LNCaP clone FGC (cell line): ENCODE data around the gene JPH2.

Source experiments
- DNase-seq: peaks from one replicate; pipeline ENCODE4 v3.0.0-alpha.2; 2011; ENCODE audit warnings: low read depth
- H3K4me3 ChIP-seq: 2 replicates; pipeline ENCODE4 v1.5.1; 2011; ENCODE audit warnings: mild to moderate bottlenecking, low read depth, low read length, control low read depth
- TF ChIP-seq, protein P1 (sequence below): IDR thresholded peaks from 2 replicates; pipeline ENCODE4 v1.5.1; 2012; ENCODE audit warnings: mild to moderate bottlenecking; ENCODE audit not compliant: control insufficient read depth, insufficient read depth; ENCODE audit errors: extremely low read depth

The JPH2 gene

DNA sequence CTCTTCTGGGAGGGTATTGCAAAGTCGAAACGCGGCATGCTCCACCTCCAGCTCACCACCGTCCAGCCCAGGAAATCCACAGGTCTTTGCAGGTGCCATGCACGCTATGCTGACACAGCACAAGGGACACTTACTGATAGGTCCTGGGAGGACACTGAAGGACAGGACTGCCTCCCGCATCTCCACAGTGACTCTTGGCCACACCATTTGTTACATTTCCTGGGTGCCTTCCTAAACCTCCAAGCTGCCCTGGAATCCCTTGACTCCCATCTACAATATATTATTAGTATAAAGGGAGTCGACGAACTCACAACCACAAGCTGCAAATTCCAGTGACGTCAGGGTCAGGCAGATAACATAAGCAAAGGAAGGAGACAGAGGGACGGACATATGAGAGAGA is 106.9 kb downstream of the JPH2 start:
- no peak overlapping the region for H3K4me3 ChIP-seq
- TF ChIP-seq, protein P1, sequence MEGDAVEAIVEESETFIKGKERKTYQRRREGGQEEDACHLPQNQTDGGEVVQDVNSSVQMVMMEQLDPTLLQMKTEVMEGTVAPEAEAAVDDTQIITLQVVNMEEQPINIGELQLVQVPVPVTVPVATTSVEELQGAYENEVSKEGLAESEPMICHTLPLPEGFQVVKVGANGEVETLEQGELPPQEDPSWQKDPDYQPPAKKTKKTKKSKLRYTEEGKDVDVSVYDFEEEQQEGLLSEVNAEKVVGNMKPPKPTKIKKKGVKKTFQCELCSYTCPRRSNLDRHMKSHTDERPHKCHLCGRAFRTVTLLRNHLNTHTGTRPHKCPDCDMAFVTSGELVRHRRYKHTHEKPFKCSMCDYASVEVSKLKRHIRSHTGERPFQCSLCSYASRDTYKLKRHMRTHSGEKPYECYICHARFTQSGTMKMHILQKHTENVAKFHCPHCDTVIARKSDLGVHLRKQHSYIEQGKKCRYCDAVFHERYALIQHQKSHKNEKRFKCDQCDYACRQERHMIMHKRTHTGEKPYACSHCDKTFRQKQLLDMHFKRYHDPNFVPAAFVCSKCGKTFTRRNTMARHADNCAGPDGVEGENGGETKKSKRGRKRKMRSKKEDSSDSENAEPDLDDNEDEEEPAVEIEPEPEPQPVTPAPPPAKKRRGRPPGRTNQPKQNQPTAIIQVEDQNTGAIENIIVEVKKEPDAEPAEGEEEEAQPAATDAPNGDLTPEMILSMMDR = no peak
- DNase-seq = no peak

DNA sequence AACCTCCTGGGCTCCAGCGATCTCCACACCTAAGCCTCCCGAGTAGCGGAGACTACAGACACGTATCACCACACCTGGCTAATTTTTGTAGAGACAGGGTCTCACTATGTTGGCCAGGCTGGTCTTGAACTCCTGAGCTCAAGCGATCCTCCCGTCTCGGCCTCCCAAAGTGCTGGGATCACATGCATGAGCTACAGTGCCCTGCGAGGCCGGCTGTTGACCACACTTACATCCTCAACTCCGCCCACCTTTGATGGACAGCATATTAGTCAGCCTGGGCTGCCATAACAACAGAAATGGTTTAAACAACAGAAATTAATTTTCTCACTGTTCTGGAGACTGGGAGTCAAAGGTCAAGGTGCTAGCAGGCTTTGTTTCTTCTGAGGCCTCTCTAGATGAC is 107.7 kb downstream of the JPH2 start:
- no peak for DNase-seq
- H3K4me3 ChIP-seq = no peak overlapping the region
- TF ChIP-seq, protein P1 = no peak

DNA sequence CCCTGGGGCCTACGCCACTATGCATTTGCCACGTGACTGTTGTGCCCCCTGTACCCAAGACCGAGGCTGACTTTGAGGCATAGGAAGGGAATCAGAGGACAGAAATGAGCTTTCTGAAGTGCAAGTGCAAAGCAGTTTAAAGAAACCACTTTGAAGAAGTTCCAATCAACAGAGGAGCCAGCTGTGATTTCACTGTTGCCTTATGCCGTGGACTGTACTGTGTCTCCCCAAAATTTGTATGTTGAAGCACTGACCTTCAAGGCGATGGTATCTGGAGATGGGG is 111.1 kb downstream of the JPH2 start:
- TF ChIP-seq, protein P1 = no peak
- H3K4me3 ChIP-seq = no peak overlapping the region
- DNase-seq = no peak

DNA sequence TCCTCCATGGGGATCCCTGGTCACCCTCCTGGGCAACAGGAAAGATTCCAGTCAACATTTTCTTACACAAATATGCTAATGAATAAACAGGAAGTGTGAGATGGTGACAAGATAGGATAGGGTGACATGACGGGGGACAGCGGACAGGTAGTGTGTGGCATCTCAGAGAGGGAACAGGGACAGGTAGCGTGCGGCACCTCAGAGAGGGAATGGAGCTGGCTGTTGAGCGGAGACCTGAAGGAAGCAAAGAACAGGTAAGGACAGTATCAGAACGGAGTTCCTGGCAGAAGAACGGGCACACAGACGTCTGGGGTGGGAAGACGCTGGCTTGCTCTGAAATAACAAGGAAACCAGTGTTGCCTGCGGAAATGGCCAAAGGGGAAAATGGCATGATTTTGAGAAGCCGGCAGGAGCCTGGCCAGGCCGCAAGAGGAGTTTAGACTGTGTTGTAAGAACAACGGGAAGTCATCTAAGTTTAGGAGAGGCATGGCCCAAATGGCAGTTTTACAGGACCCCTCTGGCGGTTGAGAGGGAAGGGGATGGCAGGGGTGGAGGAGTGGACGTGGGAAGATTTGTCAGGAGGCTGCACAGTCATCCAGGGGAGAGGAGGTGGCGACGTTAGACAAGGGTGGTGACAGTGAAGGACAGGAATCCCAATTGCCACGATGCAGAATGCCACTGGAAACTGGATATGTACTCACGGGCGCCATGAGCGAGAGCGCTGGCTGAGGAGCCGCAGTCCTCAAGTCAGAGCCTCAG is 111.6 kb downstream of the JPH2 start:
- TF ChIP-seq, protein P1 = no peak
- DNase-seq = no peak
- H3K4me3 ChIP-seq = no peak overlapping the region

DNA sequence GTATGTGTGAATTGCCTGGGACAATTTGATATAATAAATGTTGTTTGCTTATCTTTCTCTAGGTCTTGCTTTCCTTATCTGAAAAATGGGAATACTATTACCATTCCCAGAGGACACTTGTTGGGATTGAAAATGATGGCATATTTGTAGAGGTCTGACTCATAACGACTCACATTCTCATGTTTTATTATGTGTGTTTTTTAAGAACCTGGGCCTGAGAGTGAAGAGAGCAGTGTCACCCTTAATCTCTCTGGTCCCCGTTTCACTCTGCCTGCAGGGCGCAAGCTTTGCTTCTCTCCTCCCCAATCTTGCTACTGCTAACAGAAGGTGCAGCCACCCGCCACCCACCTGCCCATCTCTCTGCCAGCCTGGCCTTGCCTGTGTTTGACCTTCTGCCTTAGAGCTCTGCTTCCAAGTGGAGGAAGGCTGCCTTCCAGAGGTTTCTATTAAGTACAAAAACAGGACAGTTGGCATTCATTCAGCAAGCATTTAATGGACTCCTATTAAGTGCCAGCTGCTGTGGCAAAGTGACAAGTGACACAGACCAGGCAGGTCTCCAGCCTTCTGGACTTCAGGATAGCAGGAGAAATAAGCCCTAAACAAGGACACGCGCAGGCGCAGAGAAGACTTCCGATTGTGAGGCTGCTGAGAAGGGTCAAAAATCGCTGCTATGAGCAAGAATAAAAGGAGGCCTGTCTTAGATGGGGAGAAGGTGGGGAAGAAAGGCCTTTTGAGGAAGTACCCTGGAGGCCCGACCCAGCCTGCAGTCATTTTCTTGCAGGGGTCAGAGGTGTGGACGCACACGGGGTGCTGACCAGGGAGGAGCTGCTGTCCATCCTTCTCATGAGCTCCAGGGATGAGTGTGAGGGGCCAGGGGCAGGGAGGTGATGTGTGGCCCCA is 112.5 kb downstream of the JPH2 start:
- TF ChIP-seq, protein P1 = no peak
- H3K4me3 ChIP-seq = no peak overlapping the region
- peak; percentile 76 for DNase-seq

DNA sequence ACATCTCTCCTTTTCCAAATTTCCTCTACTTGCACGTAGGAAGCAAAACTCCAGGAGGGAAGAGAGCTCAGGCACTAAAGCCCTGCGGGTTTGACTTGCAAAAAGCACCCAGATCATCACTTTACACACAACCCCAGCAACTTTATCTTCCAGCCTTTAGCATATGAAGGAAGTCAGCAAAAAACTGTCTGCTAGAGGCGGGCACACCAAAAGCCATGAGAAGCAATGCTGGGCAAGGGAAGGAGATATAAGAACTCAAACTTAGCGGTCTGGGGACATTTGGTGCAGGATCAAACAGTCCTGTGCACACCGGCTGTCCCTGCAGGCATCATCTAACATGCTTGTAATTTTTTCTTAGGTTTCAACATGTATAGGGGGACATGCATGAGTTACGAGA is 113.3 kb downstream of the JPH2 start:
- TF ChIP-seq, protein P1 = no peak
- DNase-seq = no peak
- no peak overlapping the region for H3K4me3 ChIP-seq
